ENCODE data around the gene EEF1G.

DNA sequence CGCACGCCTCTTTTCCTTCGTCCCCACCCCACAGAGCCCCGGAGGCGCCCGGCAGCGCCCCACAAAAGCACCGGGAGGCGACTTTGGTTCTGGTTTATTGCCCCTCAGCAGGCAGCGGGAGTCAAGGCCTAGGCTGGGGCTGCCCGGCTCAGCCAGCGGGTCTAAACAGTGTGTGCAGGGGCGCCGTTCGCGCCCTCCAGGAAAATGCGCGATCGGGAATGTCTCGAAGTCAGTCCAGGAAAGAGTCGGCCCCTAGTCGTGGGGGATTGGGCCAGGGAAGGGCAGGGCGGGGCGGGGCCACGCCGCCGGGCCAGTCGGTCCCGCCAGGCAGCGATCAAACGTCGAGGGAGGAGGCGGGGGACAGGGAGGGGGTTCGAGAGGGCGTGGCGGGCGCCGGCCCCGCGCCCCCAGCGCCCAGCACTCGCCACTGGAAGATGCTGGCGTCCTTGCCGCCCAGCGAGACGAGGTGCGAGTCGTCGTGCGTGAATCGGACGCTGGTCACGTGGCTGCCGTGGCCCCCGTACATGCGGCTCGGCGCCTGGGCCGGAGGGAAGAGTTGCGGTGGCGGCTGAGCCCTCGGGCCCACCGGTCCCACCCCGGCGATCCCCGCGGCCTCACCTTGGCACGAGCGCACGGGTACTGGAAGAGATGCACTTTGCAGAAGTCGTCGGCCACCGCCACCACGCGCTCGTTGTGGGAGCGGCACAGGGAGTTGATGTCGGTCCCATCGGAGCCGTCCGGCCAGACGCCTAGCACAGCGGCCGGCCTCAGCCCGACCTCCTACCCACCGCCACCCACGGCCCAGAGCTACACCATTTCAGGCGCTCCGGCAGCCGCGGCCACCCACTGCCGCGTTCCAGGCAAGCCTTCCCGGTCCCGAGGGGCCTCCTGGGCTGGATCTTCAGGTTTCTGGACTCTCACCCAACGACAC, 28.7 kb upstream of the EEF1G start:
- TF ChIP-seq, protein P1, sequence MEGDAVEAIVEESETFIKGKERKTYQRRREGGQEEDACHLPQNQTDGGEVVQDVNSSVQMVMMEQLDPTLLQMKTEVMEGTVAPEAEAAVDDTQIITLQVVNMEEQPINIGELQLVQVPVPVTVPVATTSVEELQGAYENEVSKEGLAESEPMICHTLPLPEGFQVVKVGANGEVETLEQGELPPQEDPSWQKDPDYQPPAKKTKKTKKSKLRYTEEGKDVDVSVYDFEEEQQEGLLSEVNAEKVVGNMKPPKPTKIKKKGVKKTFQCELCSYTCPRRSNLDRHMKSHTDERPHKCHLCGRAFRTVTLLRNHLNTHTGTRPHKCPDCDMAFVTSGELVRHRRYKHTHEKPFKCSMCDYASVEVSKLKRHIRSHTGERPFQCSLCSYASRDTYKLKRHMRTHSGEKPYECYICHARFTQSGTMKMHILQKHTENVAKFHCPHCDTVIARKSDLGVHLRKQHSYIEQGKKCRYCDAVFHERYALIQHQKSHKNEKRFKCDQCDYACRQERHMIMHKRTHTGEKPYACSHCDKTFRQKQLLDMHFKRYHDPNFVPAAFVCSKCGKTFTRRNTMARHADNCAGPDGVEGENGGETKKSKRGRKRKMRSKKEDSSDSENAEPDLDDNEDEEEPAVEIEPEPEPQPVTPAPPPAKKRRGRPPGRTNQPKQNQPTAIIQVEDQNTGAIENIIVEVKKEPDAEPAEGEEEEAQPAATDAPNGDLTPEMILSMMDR (IDR thresholded peaks at IDR 0.05; ENCODE audit: low read depth, low read length, poor library complexity, severe bottlenecking): no peak
- TF ChIP-seq EZH2phosphoT487 (IDR thresholded peaks at IDR 0.05; ENCODE audit: borderline replicate concordance, low read length): no peak
